K562 (cell line): ENCODE data around the gene XKR3. TPM values are rescaled to one million over a fixed set of nuclear protein-coding genes. Genes with fewer than 3 reads are reported as not detected.
A peak's percentile ranks its signal among the peaks of the same experiment; 100 is the strongest.

Source experiments
- ATAC-seq: fragments of 200-7000 bp; cut with Tn5 transposase; 3 replicates; pipeline ENCODE4 v1.9.1; 2020; ENCODE audit warnings: moderate library complexity
- BruUV-seq: library from RNA; stranded (reverse); fragments of 400-500 nt; replicated peaks from 2 replicates; lab custom pipeline; 2021; lab: Mats Ljungman, UMichigan
- CTCF ChIA-PET: fragments of 300-600 bp; formaldehyde crosslinking; extraction: SDS; loops from one replicate; lab custom pipeline; 2021; ENCODE audit warnings: low intra/inter-chr PET ratio; lab: Yijun Ruan, JAX
- POLR2A ChIA-PET: fragments of 300-600, 350-650 bp; sonication (Branson Sonifier 250); formaldehyde crosslinking; extraction: SDS; loops from one replicate; lab custom pipeline; 2021; ENCODE audit warnings: antibody characterized with exemption, inconsistent platforms; lab: Yijun Ruan, JAX
- DNase-seq, 4 experiments: peaks; one replicate each; pipeline versions ENCODE4 v3.0.0 to v3.0.0-alpha.2; 2011 to 2018; ENCODE audit warnings: low spot score in 3 of 4, mixed read lengths in 3 of 4; ENCODE audit errors: extremely low read depth in 1 of 4
- FAIRE-seq: peaks from 2 replicates; lab custom pipeline; 2011; peaks lifted over from hg19 to GRCh38; lab: Jason Lieb, UNC
- H2AFZ ChIP-seq: 2 replicates; pipeline ENCODE4 v1.6.0; 2011; ENCODE audit warnings: low read depth, low read length, control low read depth, inconsistent platforms
- H3K27ac ChIP-seq: fragments of 200-600 bp; 3 replicates; pipeline ENCODE4 v1.8.0; 2011; ENCODE audit warnings: low read depth, mild to moderate bottlenecking, control low read depth, inconsistent platforms, low read length, moderate library complexity, mixed read lengths; ENCODE audit errors: extremely low read depth
- H3K27me3 ChIP-seq, 2 experiments: fragments of 300-600 bp in 1 of 2; 2 replicates in 1 of 2; 3 replicates in 1 of 2; pipeline versions ENCODE4 v1.6.0 to v1.8.0; 2011; ENCODE audit warnings: inconsistent platforms in 2 of 2, low read length in 2 of 2, mild to moderate bottlenecking in 1 of 2, mixed read lengths in 1 of 2, moderate library complexity in 1 of 2; ENCODE audit not compliant: control insufficient read depth in 2 of 2, insufficient read depth in 2 of 2
- H3K36me3 ChIP-seq: fragments of 300-600 bp; 3 replicates; pipeline ENCODE4 v1.8.0; 2011; ENCODE audit warnings: mild to moderate bottlenecking, low read length, inconsistent platforms; ENCODE audit not compliant: control insufficient read depth, insufficient read depth
- H3K4me1 ChIP-seq, 2 experiments: fragments of 200-600 bp in 1 of 2; replicated peaks in 1 of 2; 2 replicates in 1 of 2; 3 replicates in 1 of 2; pipeline versions ENCODE4 v1.5.1 to v1.8.0; 2011; ENCODE audit warnings: inconsistent platforms in 2 of 2, low read length in 2 of 2, mild to moderate bottlenecking in 1 of 2, mixed read lengths in 1 of 2, moderate library complexity in 1 of 2; ENCODE audit not compliant: control insufficient read depth in 2 of 2, insufficient read depth in 2 of 2
- H3K4me2 ChIP-seq: 2 replicates; pipeline ENCODE4 v1.6.1; 2011; ENCODE audit warnings: low read length, control low read depth, inconsistent platforms, mixed read lengths; ENCODE audit not compliant: insufficient read depth
- H3K4me3 ChIP-seq: fragments of 200-600 bp; sonication (generic), shearing (Covaris generic); 2 replicates; pipeline ENCODE4 v1.5.1; 2016; ENCODE audit warnings: control low read depth, inconsistent platforms
- H3K79me2 ChIP-seq: fragments of 200-600 bp; 3 replicates; pipeline ENCODE4 v1.8.0; 2011; ENCODE audit warnings: low read length, inconsistent platforms; ENCODE audit not compliant: control insufficient read depth, insufficient read depth
- H3K9ac ChIP-seq, 2 experiments: 2 replicates each; pipeline versions ENCODE4 v1.6.0 to v1.6.1; 2011; ENCODE audit warnings: low read depth in 2 of 2, low read length in 2 of 2, control low read depth in 1 of 2, inconsistent platforms in 1 of 2, mild to moderate bottlenecking in 1 of 2, mixed read lengths in 1 of 2; ENCODE audit not compliant: insufficient read depth in 1 of 2
- H3K9me1 ChIP-seq: one replicate; pipeline ENCODE4 v1.6.0; 2011; ENCODE audit warnings: inconsistent platforms, mild to moderate bottlenecking, low read length, moderate library complexity; ENCODE audit not compliant: control insufficient read depth, insufficient read depth
- H3K9me3 ChIP-seq: replicated peaks from 2 replicates; pipeline ENCODE4 v1.5.1; 2011; ENCODE audit warnings: low read depth, low read length, inconsistent platforms; ENCODE audit not compliant: control insufficient read depth, insufficient read depth
- H4K20me1 ChIP-seq: replicated peaks from 2 replicates; pipeline ENCODE4 v1.6.1; 2011; ENCODE audit warnings: low read length, inconsistent platforms, mixed read lengths; ENCODE audit not compliant: control insufficient read depth, insufficient read depth
- ADNP ChIP-seq: fragments of 200-800 bp; sonication (Bioruptor generic); IDR thresholded peaks from 2 replicates; pipeline ENCODE4 v1.6.1; 2016; ENCODE audit warnings: missing genetic modification characterization, missing compliant biosample characterization
- BRF1 ChIP-seq: IDR thresholded peaks from 3 replicates; pipeline ENCODE4 v1.6.1; 2011; ENCODE audit warnings: borderline replicate concordance, mild to moderate bottlenecking; ENCODE audit not compliant: insufficient read length; ENCODE audit errors: extremely low read depth
- DPF2 ChIP-seq: fragments of 450-650 bp; IDR thresholded peaks from 2 replicates; pipeline ENCODE4 v1.6.1; 2016
- EWSR1 ChIP-seq: fragments of 450-650 bp; IDR thresholded peaks from 2 replicates; pipeline ENCODE4 v1.6.1; 2018; ENCODE audit warnings: borderline replicate concordance, mild to moderate bottlenecking, low read depth, moderate library complexity; ENCODE audit not compliant: partially characterized antibody
- GATAD2B ChIP-seq: fragments of 450-650 bp; IDR thresholded peaks from 2 replicates; pipeline ENCODE4 v1.6.1; 2017; ENCODE audit warnings: mild to moderate bottlenecking, borderline replicate concordance
- RBM34 ChIP-seq: fragments of 200-400 bp; formaldehyde crosslinking; IDR thresholded peaks from 2 replicates; pipeline ENCODE4 v1.6.1; 2018; ENCODE audit warnings: low read length, borderline replicate concordance; ENCODE audit not compliant: insufficient read depth
- WGBS: fragments of 100-300 bp; shearing (Covaris generic); methylation state at CpG from one replicate; pipeline ENCODE4 v1.1.6; 2016; ENCODE audit warnings: low coverage, mixed read lengths; ENCODE audit not compliant: insufficient coverage; ENCODE audit errors: missing lambda C conversion rate; 5-methylcytosine and 5-hydroxymethylcytosine counted together
- in situ Hi-C: fragments of 300-500 bp; cut with MboI; formaldehyde crosslinking; loops from 4 replicates; pipeline ENCODE4 v1.15.0; 2018; ENCODE audit warnings: inconsistent platforms, mixed read lengths
- intact Hi-C: fragments of 100-400 bp; cut with micrococcal nuclease; formaldehyde crosslinking; loops from 2 replicates; pipeline ENCODE4 v1.14.2; 2022
- polyA plus RNA-seq, 8 experiments: library from polyadenylated mRNA; depleted of rRNA in 4 of 8; stranded (reverse) in 5 of 8; unstranded in 3 of 8; fragments of >200 nt; fragmentation: Nextera tagmentation in 2 of 8; fragmentation: Illumina TruSeq in 1 of 8; extraction: Ambion mirVana in 2 of 8; extraction: Trizol in 1 of 8; gene quantifications; 2 replicates each; pipeline versions ENCODE4 v1.2.1 to v1.2.3, GENCODE V29; 2011 to 2014; ENCODE audit warnings: inconsistent platforms in 1 of 8, missing spikeins in 1 of 8
- total RNA-seq, 7 experiments: library from RNA; depleted of rRNA in 6 of 7; stranded (reverse); fragments of >200 nt in 6 of 7; fragmentation: Illumina TruSeq in 2 of 7; extraction: Trizol in 2 of 7; gene quantifications; 2 replicates each; pipeline versions ENCODE4 v1.2.1 to v1.2.3, GENCODE V29; 2011 to 2021; ENCODE audit warnings: low replicate concordance in 1 of 7
- TF ChIP-seq, protein P1 (sequence below): fragments of 450-650 bp; formaldehyde crosslinking; IDR thresholded peaks from 2 replicates; pipeline ENCODE4 v1.4.0; 2020; ENCODE audit warnings: mild to moderate bottlenecking, moderate library complexity
- TF ChIP-seq, protein P2 (sequence below), 2 experiments: fragments of 450-650 bp; formaldehyde crosslinking in 1 of 2; IDR thresholded peaks; 2 replicates each; pipeline versions ENCODE4 v1.4.0 to v1.6.1; 2014 to 2020; ENCODE audit warnings: mild to moderate bottlenecking in 2 of 2, borderline replicate concordance in 1 of 2, low read depth in 1 of 2
- TF ChIP-seq, protein P3 (sequence below): fragments of 250-450 bp; sonication (Bioruptor Pico); IDR thresholded peaks from 2 replicates; pipeline ENCODE4 v1.4.0; 2020; ENCODE audit warnings: mild to moderate bottlenecking, moderate library complexity, borderline replicate concordance

XKR3 gene
- total and polyA plus RNA-seq, 9 of the 15 experiments (the other 6 are each of a cell fraction or from before 2014, with no cell fraction given) = 3.5 to 11.5 (median 7.1) TPM

DNA sequence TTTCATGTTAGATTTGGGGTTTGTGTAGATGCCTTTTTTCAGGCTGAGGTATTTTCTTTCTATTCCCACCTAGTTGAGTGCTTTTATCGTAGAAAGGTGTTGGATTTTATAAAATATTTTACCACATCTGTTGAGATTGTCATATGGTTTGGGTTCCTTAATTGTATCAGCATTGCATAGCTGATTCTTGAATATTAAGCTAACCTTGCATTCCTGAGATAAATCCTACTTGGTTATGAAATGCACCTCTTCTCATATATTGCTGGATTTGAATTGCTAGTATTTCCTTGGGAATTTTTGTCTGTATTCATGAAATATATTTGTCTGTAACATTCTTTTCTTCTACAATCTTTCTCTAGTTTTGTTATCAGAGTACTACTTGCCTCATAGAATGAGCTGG, 10.1 kb downstream of the XKR3 start:
- BruUV-seq = no TSS peak
- in situ Hi-C loops = no loop called here
- TF ChIP-seq BRF1 (no peak), ADNP (tag) (no peak), EWSR1 (peak; percentile 8), RBM34 (no peak), GATAD2B (no peak), DPF2 (no peak)
- TF ChIP-seq, protein P1, sequence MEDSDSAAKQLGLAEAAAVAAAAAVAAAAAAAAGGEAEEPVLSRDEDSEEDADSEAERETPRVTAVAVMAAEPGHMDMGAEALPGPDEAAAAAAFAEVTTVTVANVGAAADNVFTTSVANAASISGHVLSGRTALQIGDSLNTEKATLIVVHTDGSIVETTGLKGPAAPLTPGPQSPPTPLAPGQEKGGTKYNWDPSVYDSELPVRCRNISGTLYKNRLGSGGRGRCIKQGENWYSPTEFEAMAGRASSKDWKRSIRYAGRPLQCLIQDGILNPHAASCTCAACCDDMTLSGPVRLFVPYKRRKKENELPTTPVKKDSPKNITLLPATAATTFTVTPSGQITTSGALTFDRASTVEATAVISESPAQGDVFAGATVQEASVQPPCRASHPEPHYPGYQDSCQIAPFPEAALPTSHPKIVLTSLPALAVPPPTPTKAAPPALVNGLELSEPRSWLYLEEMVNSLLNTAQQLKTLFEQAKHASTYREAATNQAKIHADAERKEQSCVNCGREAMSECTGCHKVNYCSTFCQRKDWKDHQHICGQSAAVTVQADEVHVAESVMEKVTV (CRISPR knock-in tag) = no peak
- TF ChIP-seq, protein P2, sequence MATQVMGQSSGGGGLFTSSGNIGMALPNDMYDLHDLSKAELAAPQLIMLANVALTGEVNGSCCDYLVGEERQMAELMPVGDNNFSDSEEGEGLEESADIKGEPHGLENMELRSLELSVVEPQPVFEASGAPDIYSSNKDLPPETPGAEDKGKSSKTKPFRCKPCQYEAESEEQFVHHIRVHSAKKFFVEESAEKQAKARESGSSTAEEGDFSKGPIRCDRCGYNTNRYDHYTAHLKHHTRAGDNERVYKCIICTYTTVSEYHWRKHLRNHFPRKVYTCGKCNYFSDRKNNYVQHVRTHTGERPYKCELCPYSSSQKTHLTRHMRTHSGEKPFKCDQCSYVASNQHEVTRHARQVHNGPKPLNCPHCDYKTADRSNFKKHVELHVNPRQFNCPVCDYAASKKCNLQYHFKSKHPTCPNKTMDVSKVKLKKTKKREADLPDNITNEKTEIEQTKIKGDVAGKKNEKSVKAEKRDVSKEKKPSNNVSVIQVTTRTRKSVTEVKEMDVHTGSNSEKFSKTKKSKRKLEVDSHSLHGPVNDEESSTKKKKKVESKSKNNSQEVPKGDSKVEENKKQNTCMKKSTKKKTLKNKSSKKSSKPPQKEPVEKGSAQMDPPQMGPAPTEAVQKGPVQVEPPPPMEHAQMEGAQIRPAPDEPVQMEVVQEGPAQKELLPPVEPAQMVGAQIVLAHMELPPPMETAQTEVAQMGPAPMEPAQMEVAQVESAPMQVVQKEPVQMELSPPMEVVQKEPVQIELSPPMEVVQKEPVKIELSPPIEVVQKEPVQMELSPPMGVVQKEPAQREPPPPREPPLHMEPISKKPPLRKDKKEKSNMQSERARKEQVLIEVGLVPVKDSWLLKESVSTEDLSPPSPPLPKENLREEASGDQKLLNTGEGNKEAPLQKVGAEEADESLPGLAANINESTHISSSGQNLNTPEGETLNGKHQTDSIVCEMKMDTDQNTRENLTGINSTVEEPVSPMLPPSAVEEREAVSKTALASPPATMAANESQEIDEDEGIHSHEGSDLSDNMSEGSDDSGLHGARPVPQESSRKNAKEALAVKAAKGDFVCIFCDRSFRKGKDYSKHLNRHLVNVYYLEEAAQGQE (IDR thresholded peaks at IDR 0.05; ENCODE audit: borderline replicate concordance) = no peak
- TF ChIP-seq, protein P2 (CRISPR knock-in tag; IDR thresholded peaks at IDR 0.05; ENCODE audit: low read depth) = no peak
- TF ChIP-seq, protein P3, sequence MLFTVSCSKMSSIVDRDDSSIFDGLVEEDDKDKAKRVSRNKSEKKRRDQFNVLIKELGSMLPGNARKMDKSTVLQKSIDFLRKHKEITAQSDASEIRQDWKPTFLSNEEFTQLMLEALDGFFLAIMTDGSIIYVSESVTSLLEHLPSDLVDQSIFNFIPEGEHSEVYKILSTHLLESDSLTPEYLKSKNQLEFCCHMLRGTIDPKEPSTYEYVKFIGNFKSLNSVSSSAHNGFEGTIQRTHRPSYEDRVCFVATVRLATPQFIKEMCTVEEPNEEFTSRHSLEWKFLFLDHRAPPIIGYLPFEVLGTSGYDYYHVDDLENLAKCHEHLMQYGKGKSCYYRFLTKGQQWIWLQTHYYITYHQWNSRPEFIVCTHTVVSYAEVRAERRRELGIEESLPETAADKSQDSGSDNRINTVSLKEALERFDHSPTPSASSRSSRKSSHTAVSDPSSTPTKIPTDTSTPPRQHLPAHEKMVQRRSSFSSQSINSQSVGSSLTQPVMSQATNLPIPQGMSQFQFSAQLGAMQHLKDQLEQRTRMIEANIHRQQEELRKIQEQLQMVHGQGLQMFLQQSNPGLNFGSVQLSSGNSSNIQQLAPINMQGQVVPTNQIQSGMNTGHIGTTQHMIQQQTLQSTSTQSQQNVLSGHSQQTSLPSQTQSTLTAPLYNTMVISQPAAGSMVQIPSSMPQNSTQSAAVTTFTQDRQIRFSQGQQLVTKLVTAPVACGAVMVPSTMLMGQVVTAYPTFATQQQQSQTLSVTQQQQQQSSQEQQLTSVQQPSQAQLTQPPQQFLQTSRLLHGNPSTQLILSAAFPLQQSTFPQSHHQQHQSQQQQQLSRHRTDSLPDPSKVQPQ (CRISPR knock-in tag) = no peak

More for the DNA sequence above, 10.1 kb downstream of the XKR3 start:
- 63% methylated on average over 1 of the region's 1 CpG for WGBS
- POLR2A ChIA-PET = no interaction called here
- Histone ChIP-seq H3K4me3 (no peak overlapping the region), H3K27me3 (no peaks in the 10 kb centered on the region), H3K79me2 (0 out of 3 replicates have a peak, but pooled peaks cover 10% of the 10 kb centered on the region), H3K9me1 (no peaks in the 10 kb centered on the region), H4K20me1 (no peaks in the 10 kb centered on the region), H3K9ac (no peak overlapping the region), H3K27ac (no peak overlapping the region), H3K4me2 (no peak overlapping the region), H3K36me3 (peaks cover 51% of the 10 kb centered on the region), H3K4me1 (no peaks in the 10 kb centered on the region), H3K9me3 (no peaks in the 10 kb centered on the region; the same call in 1 of the 2 replicates), H2AFZ (no peak overlapping the region)
- intact Hi-C loops = no loop called here
- CTCF ChIA-PET = no interaction called here
- no peak for ATAC-seq
- peak in 2 of 4 experiments; percentile 7 to 20 for DNase-seq
- no peak for FAIRE-seq
